CD4-positive, alpha-beta T cell treated with Interferon gamma for 1 hour (primary cell): ENCODE results near the gene GSDME.
A peak's percentile ranks its signal among the peaks of the same experiment; 100 is the strongest.

Source experiments
- DNase-seq: peaks from one replicate; pipeline ENCODE4 v3.0.0-alpha.2; 2020

The GSDME gene

DNA sequence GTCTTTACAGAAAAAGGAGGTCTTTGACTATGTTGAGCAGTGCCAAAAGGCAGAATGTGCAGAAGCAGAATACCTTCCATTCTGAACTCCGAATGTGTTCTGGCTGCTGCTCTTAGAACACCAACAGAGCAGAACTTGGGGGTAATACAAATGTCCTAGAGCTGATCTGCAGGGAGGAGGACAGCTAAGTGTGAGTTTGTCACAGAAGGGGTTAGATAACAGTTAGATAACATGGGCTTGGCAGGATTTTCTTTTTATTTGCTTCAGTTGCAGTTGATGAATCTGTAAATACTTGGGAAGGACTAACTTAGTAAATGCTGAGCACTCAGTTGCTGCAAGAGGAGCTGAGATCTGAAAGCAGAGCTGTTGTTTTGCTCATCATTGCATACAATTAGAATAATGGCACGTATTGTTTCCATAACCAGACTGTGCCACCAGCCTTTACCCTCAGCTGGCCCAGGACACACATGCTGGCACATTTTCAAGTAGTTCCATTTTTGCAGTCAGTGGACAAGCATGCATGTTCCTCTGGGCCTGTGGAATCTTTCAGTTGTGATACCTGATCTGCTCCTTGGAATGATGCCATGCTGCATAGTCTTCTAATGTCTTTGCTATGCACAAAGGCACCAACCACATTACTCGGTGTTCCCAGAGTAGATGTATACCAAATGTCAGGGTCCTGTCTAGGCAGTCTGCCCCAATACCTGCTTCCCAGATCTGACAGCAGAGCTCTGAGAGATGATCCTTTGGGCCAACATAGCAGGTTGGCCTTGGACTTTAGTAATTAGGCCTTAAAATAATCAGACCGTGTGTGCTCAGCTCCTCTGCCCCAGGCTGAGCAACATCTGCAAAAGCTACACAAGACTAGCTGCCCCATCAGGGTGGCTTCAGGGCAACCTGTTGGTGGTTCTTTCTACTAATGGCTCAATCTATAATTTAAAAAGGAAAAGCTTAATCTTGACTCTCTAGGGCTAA lies 55.7 kb downstream of the GSDME start:
- DNase-seq: no peak

DNA sequence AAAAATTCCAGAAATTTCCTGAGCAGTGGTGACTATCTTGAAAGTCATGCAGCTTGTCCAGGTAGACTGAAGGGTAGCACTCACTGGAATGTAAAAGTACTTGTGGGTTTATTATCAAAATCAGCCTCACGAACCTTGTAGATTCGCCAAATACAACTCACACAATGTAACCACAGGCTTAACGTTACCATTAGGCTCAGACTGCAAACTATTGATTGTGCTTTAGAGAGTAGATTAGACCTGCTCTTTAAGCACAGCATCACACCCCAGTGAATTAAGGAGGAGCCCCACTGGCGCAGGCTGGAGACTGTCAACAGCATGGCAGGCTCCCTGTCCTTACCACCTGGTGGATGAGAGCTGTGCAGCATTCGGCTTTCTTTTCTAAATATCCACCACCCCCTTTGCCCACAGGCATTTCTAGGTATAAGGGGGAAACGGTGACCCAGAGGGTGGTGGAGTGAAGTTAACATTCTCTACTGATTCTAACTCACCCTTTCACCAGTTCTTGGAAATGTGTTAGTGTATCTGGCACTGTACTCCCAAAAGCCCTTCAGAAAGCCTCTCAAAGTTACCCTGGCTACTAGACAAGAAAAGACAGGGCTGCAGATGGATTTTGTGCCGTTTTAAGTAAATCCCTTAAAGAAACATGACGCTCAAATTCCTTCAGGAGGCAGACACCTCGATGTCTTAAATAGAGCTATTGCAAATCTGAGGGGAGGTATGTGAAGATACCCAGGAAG lies 56.6 kb downstream of the GSDME start:
- no peak for DNase-seq

- DNase-seq: no peak
Observed at GRCh38 chr7:24698531-24699266, 58.6 kb downstream of the GSDME start.

DNA sequence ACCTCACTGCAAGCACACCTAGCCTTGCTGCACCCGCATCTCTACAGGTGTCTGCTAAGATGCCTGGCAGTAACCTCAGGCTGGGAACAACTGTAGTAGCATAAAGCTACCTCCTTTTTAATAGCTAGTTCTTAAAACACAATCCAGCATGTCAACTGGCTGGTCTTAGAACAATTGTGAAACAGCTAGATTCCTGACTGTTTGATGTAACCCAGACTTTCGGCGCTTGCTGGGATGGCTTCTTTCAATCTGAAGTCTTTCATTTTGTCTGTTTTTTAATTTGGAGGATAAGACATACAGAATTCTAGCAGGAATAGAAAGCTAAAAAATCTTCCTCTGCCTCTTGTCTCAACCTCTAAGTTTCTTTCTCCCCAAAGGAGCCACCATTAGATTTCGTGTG lies 59.8 kb downstream of the GSDME start:
- DNase-seq: no peak

DNA sequence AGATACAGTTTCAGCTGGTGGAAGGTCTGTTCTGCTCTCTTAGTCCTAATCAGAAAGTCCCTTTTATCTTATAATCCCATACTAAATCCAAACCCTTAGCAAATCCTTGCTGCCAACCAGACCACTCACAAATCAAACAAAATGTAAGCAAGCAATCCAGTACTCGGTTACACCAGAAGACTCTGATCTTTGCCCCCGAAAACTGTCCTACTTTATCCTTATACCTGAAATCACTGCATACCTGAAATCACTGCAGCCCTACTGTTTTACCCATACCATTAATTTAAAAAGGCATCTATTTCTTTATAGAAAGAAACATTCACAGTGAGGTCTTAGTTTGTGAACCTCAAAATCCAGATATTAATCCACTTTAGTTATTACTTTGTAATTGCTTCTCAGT lies 64.7 kb downstream of the GSDME start:
- no peak for DNase-seq

DNA sequence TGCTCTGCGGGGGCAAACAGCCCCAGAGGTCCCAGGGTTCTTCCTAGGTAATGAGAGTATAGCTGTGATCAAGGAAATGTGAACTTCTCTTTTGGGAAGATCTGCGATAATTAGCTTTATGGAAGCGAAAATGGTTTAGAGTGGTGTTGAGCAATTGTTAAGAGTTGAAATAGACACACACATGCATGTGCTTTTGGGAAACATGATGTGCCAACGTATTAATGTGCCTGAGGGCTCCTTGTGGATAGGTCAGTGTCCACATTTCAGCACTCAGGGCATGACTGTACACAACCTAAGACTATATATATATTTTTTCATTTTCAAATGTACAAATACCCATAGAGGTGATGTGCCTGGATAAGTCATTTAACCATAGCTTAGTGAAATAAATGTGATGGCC lies 67.0 kb downstream of the GSDME start:
- DNase-seq: no peak

- no peak for DNase-seq
Observed at GRCh38 chr7:24685708-24686107, 71.6 kb downstream of the GSDME start.

- no peak for DNase-seq
Observed at GRCh38 chr7:24670782-24671181, 86.5 kb downstream of the GSDME start.

- no peak for DNase-seq
Observed at GRCh38 chr7:24669971-24670591, 87.2 kb downstream of the GSDME start.

DNA sequence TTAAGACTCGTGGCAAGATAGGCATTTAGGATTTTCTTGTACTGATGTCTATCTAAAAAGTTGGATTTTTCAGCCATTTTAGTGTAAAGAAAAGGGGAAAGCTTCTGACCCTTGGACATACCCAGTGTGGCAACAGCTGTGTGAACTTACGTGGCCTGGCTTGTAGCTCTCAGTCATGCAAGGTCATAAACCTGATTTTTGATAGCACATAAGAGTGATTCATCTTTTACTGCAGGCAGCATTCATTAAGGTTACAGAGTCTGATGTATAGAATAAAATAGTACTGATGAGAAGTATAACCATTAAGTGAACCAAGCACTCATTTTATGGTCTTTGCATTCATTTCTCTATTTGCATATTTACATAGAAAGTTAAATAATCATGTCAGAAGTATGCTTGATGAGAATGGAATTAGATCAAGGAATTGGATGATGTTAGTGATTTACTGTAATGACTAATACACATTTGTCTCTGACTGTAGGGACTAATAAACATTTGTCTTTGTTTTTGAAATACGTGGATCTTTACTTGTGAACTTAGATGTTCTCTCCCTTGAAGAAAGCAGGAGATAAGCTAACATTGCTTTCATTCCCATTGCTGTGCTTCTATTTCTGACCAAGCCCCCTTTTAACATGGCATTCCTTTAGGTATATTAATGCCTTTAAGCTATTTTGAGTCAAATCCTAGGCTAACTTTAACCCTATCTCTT lies 88.2 kb downstream of the GSDME start:
- DNase-seq: no peak

DNA sequence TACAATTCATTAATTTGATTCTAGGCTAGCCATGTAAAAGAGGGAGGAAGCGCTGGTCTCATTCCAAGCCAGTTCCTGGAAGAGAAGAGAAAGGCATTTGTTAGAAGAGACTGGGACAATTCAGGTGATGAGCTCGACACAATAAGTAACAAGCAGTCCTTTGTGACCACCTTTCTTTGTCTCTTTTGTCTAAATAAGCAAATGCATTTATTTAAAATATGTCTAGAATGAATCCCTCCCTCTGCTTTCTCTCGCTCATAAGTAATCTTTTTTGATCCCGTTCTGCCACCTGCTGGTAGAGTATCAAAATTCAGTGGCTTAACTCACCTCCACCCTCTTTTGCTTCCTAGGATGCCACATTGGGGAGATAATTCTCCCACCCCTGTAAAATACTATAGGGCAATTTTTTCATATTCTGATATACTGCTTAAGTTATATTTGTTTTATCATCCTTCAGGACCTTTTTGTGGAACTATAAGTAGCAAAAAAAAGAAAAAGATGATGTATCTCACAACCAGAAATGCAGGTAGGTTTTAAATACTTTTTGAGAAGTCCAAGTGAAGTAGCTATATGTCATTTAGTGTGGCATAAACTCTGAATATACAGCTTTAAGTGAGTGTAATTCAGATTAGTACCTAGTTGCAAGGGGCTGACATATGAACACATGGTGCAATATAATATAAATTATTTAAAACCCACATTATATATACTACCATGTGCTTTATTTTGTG lies 91.5 kb downstream of the GSDME start:
- peak; percentile 2 for DNase-seq

GRCh38 chr7:24660546-24660945 lies 96.7 kb downstream of the GSDME start:
- no peak for DNase-seq

GRCh38 chr7:24659505-24659904 lies 97.8 kb downstream of the GSDME start:
- no peak for DNase-seq

DNA sequence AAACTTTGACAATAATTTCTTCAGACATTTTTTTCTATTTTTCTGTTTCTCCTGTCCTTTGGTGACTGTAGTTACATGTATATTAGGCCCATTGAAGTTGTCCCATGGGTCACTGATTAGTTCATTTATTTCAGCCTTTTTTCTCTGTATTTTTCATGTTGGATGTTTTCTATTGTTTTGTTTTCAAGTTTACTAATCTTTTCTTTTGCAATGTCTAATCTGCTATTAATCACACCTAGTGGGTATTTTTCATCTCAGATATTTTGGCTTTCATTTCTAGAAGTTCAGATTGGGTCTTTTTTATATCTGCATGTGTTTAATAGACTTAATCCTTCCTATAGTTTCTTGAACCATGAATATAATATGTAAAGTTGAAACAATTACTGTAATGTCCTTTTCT lies 99.3 kb downstream of the GSDME start:
- no peak for DNase-seq

DNA sequence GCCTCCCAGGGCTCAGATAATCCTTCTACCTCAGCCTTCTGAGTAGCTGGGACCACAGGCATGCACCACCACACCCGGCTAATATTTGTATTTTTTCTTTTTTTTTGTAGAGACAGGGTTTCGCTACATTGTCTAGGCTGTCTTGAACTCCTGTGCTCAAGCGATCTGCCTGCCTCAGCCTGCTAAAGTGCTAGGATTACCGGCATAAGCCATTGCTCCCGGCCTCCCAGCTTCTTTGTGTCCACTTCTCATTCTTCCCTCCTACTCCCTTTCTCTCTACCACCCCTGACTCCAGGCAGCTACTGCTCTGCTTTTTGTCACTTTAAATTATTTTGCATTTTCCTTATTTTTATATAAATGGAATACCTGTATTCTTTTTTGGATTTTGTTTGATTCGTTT lies 100.7 kb downstream of the GSDME start:
- DNase-seq: no peak

GRCh38 chr7:24654305-24654704 lies 103.0 kb downstream of the GSDME start:
- DNase-seq: no peak

DNA sequence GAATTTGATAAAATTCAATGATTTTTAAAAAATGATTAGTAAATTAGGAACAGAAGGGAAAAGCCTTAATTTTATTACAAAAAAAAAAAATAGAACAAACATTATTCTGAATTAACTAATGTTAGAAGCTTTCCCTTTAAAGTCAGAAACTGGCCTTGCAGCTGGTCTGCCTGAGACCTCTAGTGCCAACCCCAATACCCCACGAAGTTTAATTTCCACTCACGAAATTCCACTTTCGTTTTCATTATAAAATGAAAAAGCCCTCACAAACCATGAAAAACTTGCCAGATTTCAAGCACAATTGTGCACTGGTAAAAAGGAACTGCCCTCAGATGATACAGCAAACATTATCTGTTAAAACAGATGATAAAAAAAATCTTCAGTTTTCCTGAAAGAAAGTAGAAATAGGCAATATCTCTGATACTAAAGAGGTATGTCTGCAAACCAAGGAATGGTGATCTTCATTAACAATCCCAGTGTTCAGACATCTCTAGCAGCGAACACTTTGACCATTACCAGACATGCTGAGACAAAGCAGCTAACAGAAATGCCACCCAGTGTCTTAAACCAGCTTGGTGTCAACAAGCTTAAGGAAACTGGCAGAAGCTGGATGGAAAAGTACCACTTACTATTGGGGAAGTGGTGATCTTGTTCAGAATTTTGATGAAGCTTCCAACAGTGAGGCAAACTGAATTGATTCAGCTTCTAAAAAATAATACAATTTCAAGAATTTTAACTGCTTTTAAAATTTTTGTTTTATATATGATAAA lies 103.8 kb downstream of the GSDME start:
- DNase-seq: no peak

- DNase-seq: no peak
Observed at GRCh38 chr7:24652251-24652939, 104.9 kb downstream of the GSDME start.
